ENCODE measurements around the gene PARP15. TPM values are rescaled to one million over a fixed set of nuclear protein-coding genes. Genes with fewer than 3 reads are reported as not detected.

Gene PARP15
- total and polyA plus RNA-seq, 8 donors, result 0.25 to 4.5 (median 1.3) TPM; not detected in 1

GRCh38 chr3:122615303-122615702, 37.9 kb downstream of the PARP15 start:
- Histone ChIP-seq H3K27ac (no peak overlapping the region), H3K27me3 (no peaks in the 10 kb centered on the region), H3K4me1 (no peaks in the 10 kb centered on the region), H3K4me3 (no peak overlapping the region), H3K36me3 (no peaks in the 10 kb centered on the region), H3K9me3 (no peaks in the 10 kb centered on the region)
- 38 to 53% (median 42%) methylated on average over 3 of the region's 3 CpGs for WGBS, 5 donors
- DNase-seq, result no peak
- TF ChIP-seq POLR2AphosphoS5 (IDR thresholded peaks at IDR 0.05), result no peak
- TF ChIP-seq CTCF (IDR thresholded peaks at IDR 0.05), result no peak
- no peak for TF ChIP-seq EP300 (IDR thresholded peaks at IDR 0.05)
- no peak for TF ChIP-seq POLR2A (IDR thresholded peaks at IDR 0.05)
- intact Hi-C loops (cut with DNase I; ENCODE audit: low total_unique reads), result no loop called here

GRCh38 chr3:122618614-122619013, 41.2 kb downstream of the PARP15 start:
- intact Hi-C loops (cut with DNase I; ENCODE audit: low total_unique reads), result no loop called here
- no peak for TF ChIP-seq POLR2A (IDR thresholded peaks at IDR 0.05)
- H3K9me3 ChIP-seq, result no peaks in the 10 kb centered on the region
- H3K36me3 ChIP-seq, result no peaks in the 10 kb centered on the region
- DNase-seq, result no peak
- no peaks in the 10 kb centered on the region for H3K4me1 ChIP-seq
- no peaks in the 10 kb centered on the region for H3K27me3 ChIP-seq
- H3K4me3 ChIP-seq, result no peak overlapping the region
- no peak overlapping the region for H3K27ac ChIP-seq
- 62 to 82% (median 73%) methylated on average over 3 of the region's 3 CpGs for WGBS, 5 donors

GRCh38 chr3:122619040-122619439, 41.6 kb downstream of the PARP15 start:
- 60 to 66% (median 61%) methylated on average over 4 of the region's 4 CpGs for WGBS, 5 donors
- no peak for TF ChIP-seq POLR2A (IDR thresholded peaks at IDR 0.05)
- no peak for TF ChIP-seq EP300 (IDR thresholded peaks at IDR 0.05)
- TF ChIP-seq POLR2AphosphoS5 (IDR thresholded peaks at IDR 0.05), result no peak
- no peak for TF ChIP-seq CTCF (IDR thresholded peaks at IDR 0.05)
- H3K4me1 ChIP-seq, result no peaks in the 10 kb centered on the region

GRCh38 chr3:122620399-122620798, 42.9 kb downstream of the PARP15 start:
- no peaks in the 10 kb centered on the region for H3K36me3 ChIP-seq
- no peak for TF ChIP-seq CTCF (IDR thresholded peaks at IDR 0.05)
- TF ChIP-seq POLR2A (IDR thresholded peaks at IDR 0.05), result no peak
- no peak for TF ChIP-seq POLR2AphosphoS5 (IDR thresholded peaks at IDR 0.05)
- TF ChIP-seq EP300 (IDR thresholded peaks at IDR 0.05), result no peak
- no peak overlapping the region for H3K4me3 ChIP-seq
- no peaks in the 10 kb centered on the region for H3K9me3 ChIP-seq
- no peaks in the 10 kb centered on the region for H3K4me1 ChIP-seq
- H3K27me3 ChIP-seq, result no peaks in the 10 kb centered on the region
- DNase-seq, result no peak
- 46 to 63% (median 52%) methylated on average over 4 of the region's 4 CpGs for WGBS, 5 donors
- H3K27ac ChIP-seq, result no peak overlapping the region
- intact Hi-C loops (cut with DNase I; ENCODE audit: low total_unique reads), result no loop called here

More at GRCh38 chr3:122619040-122619439, 41.6 kb downstream of the PARP15 start:
- no peak for DNase-seq
- intact Hi-C loops (cut with DNase I; ENCODE audit: low total_unique reads), result no loop called here
- H3K27me3 ChIP-seq, result no peaks in the 10 kb centered on the region
- no peaks in the 10 kb centered on the region for H3K9me3 ChIP-seq
- H3K4me3 ChIP-seq, result no peak overlapping the region
- no peaks in the 10 kb centered on the region for H3K36me3 ChIP-seq
- H3K27ac ChIP-seq, result no peak overlapping the region

- intact Hi-C loops (cut with DNase I; ENCODE audit: low total_unique reads), result no loop called here
- TF ChIP-seq EP300 (IDR thresholded peaks at IDR 0.05) (no peak), CTCF (IDR thresholded peaks at IDR 0.05) (no peak), POLR2A (IDR thresholded peaks at IDR 0.05) (no peak), POLR2AphosphoS5 (IDR thresholded peaks at IDR 0.05) (no peak)
- no peaks in the 10 kb centered on the region for H3K4me1 ChIP-seq
- no peaks in the 10 kb centered on the region for H3K36me3 ChIP-seq
- H3K27me3 ChIP-seq, result no peaks in the 10 kb centered on the region
- H3K27ac ChIP-seq, result no peak overlapping the region
- WGBS, 5 donors, result 49 to 69% (median 57%) methylated on average over 3 of the region's 3 CpGs
- H3K4me3 ChIP-seq, result no peak overlapping the region
- no peaks in the 10 kb centered on the region for H3K9me3 ChIP-seq
- DNase-seq, result no peak
Measured at GRCh38 chr3:122621112-122621511, 43.7 kb downstream of the PARP15 start.
